ENCODE measurements around the gene ATP10B.

Gene ATP10B

DNA sequence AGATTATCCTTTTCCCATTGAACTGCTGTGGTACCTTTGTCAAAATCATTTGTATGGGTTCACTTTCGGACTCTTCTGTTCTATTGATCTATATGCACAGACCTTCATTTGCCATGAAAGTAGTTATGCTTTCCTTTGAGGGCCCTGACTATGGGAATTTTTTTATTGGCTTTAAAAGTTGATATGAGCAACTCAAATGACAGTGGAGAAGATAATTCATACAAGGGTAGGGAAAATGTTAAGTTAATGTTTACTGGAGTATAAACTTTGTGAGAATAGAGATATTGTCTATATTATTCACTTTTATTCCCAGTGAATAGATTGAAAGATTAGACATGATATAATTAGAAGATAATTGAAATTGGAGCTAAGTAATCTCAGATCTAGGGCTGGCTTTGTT is 94.8 kb downstream of the ATP10B start:
- WGBS, 2 experiments, result 86 to 100% methylated on average over 1 of the region's 1 CpG
- H3K9me3 ChIP-seq (ENCODE audit: control insufficient read depth, low read length), result no peaks in the 10 kb centered on the region
- H3K27me3 ChIP-seq (ENCODE audit: control insufficient read depth, insufficient read depth, low read length, poor library complexity, severe bottlenecking), result no peaks in the 10 kb centered on the region
- H3K27ac ChIP-seq (ENCODE audit: insufficient read depth, low read depth, low read length, poor library complexity, severe bottlenecking), result no peak overlapping the region
- H3K4me1 ChIP-seq (ENCODE audit: control insufficient read depth, insufficient read depth, low read length), result no peaks in the 10 kb centered on the region
- no peaks in the 10 kb centered on the region for H3K36me3 ChIP-seq (ENCODE audit: control insufficient read depth, insufficient read depth, low read length)
- H3K4me3 ChIP-seq (ENCODE audit: insufficient read depth, low read depth, low read length), result no peak overlapping the region

DNA sequence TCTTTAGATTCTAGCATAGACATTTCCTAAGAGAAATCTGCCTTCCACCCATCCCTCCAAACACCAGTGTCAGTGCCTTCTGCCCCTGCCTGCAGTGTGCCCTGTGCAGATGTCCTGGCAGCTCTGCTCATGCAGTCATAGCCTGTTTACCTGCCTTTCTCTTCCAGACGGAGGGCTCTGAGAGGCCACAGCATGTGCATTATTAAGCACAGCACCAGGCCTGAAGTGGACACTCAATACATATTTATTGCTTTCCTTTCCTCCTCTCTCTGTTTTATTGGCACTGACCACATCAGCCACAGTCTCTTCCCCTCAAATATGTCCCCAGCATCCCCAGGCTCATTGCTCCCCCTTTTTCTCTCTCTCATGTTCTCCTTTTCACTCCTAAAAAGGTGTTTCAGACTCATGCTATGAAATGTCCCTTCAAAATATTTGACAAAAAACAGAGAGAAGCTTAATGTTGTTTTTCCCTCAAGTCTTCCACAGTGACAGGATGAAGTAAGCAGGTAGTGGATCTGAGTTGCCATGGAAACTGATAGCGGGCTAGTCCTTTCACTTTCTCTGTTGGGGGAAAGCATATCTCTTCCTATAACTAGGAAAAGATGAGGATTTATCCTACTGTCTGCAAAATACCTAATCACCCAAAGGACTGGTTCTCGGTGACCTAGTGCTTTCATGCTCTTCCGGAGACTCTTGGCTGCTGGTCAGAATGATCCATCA is 100.9 kb downstream of the ATP10B start:
- peaks cover 3% of the 10 kb centered on the region for H3K4me1 ChIP-seq (ENCODE audit: control insufficient read depth, insufficient read depth, low read length)
- no peaks in the 10 kb centered on the region for H3K9me3 ChIP-seq (ENCODE audit: control insufficient read depth, low read length)
- H3K4me3 ChIP-seq (ENCODE audit: insufficient read depth, low read depth, low read length), result no peak overlapping the region
- 84 to 89% methylated on average over 4 of the region's 4 CpGs for WGBS, 2 experiments
- no peak overlapping the region for H3K27ac ChIP-seq (ENCODE audit: insufficient read depth, low read depth, low read length, poor library complexity, severe bottlenecking)
- no peaks in the 10 kb centered on the region for H3K27me3 ChIP-seq (ENCODE audit: control insufficient read depth, insufficient read depth, low read length, poor library complexity, severe bottlenecking)
- no peaks in the 10 kb centered on the region for H3K36me3 ChIP-seq (ENCODE audit: control insufficient read depth, insufficient read depth, low read length)

DNA sequence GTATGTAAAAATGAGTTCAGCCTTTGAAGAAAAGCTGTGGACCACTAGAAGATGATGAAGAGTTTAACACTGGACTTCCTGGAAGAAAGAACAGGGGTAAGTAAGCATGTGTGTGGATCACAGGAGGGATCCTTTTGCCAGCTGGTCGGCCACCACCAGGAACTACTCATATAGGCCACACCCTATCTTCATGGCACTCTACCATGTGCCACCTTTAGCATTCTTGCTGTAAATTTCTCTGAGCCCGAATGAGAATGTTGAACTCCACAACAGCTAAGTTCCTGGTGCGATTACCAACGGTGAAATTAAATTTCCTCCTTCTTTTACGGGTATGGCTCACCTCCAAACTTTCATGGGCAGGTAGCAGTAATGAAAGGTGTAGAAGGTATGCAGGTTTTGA is 102.3 kb downstream of the ATP10B start:
- Histone ChIP-seq H3K9me3 (ENCODE audit: control insufficient read depth, low read length) (no peaks in the 10 kb centered on the region), H3K4me3 (ENCODE audit: insufficient read depth, low read depth, low read length) (no peak overlapping the region), H3K4me1 (ENCODE audit: control insufficient read depth, insufficient read depth, low read length) (peaks cover 3% of the 10 kb centered on the region), H3K27ac (ENCODE audit: insufficient read depth, low read depth, low read length, poor library complexity, severe bottlenecking) (no peak overlapping the region), H3K27me3 (ENCODE audit: control insufficient read depth, insufficient read depth, low read length, poor library complexity, severe bottlenecking) (no peaks in the 10 kb centered on the region), H3K36me3 (ENCODE audit: control insufficient read depth, insufficient read depth, low read length) (no peaks in the 10 kb centered on the region)
- WGBS, 2 experiments, result 90 to 94% methylated on average over 5 of the region's 5 CpGs

DNA sequence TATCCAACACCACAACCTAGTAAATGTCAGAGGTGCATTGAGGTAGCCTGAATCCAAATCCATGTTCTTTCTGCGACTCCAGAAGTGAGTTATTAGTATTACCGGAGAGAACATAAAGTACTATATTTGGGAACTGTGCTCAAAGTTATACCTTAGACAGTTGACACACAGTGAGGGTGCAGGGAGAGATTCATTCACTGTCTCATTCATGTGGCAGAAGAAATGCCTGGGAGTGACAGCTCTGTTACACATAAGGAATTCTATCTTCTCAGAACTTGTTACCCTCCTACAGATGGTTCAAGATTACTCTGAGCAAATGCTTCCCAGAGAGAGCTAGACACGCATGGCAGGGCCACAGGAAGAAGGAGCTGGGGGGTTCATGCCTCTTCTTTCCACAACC is 103.0 kb downstream of the ATP10B start:
- WGBS, 2 experiments, result 95 to 99% methylated on average over 3 of the region's 3 CpGs
- Histone ChIP-seq H3K27me3 (ENCODE audit: control insufficient read depth, insufficient read depth, low read length, poor library complexity, severe bottlenecking) (no peaks in the 10 kb centered on the region), H3K4me1 (ENCODE audit: control insufficient read depth, insufficient read depth, low read length) (peaks cover 3% of the 10 kb centered on the region)

DNA sequence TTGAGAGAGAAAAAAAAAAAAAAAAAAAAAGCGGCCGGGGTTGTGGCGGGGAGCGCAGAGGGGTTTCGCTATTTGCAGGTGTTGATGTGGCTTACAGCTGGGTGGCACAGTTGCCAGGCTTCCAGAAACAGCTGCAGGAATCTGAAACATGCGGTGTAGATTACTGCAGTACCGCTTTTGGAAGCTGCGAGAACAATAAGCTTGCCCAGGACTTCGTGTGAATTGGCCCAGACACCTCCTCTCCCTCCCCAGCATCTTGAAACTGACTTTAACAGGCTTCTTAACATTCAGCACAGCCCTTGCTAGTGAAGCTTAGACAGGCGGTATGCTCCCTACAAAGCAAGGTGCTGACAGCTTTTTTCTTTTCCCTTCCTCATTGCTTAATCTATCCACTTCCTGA is 104.0 kb downstream of the ATP10B start:
- H3K36me3 ChIP-seq (ENCODE audit: control insufficient read depth, insufficient read depth, low read length), result no peaks in the 10 kb centered on the region
- H3K9me3 ChIP-seq (ENCODE audit: control insufficient read depth, low read length), result no peaks in the 10 kb centered on the region
- no peaks in the 10 kb centered on the region for H3K27me3 ChIP-seq (ENCODE audit: control insufficient read depth, insufficient read depth, low read length, poor library complexity, severe bottlenecking)
- no peak overlapping the region for H3K27ac ChIP-seq (ENCODE audit: insufficient read depth, low read depth, low read length, poor library complexity, severe bottlenecking)
- H3K4me3 ChIP-seq (ENCODE audit: insufficient read depth, low read depth, low read length), result no peak overlapping the region
- WGBS, 2 experiments, result 74% methylated on average over 6 to 10 of the region's 10 CpGs
- H3K4me1 ChIP-seq (ENCODE audit: control insufficient read depth, insufficient read depth, low read length), result peaks cover 3% of the 10 kb centered on the region

More for the DNA sequence above, 103.0 kb downstream of the ATP10B start:
- Histone ChIP-seq H3K4me3 (ENCODE audit: insufficient read depth, low read depth, low read length) (no peak overlapping the region), H3K27ac (ENCODE audit: insufficient read depth, low read depth, low read length, poor library complexity, severe bottlenecking) (no peak overlapping the region), H3K9me3 (ENCODE audit: control insufficient read depth, low read length) (no peaks in the 10 kb centered on the region), H3K36me3 (ENCODE audit: control insufficient read depth, insufficient read depth, low read length) (no peaks in the 10 kb centered on the region)

DNA sequence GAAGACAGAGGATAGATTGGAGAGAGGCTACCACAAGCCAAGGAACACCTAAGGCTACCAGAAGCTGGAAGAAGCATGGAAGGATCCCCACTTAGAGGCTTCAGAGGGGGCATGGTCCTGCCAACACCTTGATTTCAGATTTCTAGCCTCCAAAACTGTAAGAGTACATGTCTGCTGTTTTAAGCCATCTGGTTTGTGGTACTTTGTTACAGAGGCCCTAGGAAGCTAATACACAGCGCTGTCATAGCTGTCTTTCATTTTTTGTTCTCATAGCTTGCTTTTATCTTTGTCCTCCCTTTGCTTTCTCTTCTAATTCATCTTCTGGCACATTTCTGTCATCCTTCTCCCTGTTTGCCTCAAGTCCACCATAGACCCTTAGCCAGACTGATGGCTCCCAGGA is 104.5 kb downstream of the ATP10B start:
- Histone ChIP-seq H3K36me3 (ENCODE audit: control insufficient read depth, insufficient read depth, low read length) (no peaks in the 10 kb centered on the region), H3K27ac (ENCODE audit: insufficient read depth, low read depth, low read length, poor library complexity, severe bottlenecking) (no peak overlapping the region), H3K27me3 (ENCODE audit: control insufficient read depth, insufficient read depth, low read length, poor library complexity, severe bottlenecking) (no peaks in the 10 kb centered on the region), H3K4me3 (ENCODE audit: insufficient read depth, low read depth, low read length) (no peak overlapping the region), H3K4me1 (ENCODE audit: control insufficient read depth, insufficient read depth, low read length) (peaks cover 3% of the 10 kb centered on the region), H3K9me3 (ENCODE audit: control insufficient read depth, low read length) (no peaks in the 10 kb centered on the region)
- WGBS, 2 experiments, result 90 to 93% methylated on average over 1 of the region's 1 CpG

DNA sequence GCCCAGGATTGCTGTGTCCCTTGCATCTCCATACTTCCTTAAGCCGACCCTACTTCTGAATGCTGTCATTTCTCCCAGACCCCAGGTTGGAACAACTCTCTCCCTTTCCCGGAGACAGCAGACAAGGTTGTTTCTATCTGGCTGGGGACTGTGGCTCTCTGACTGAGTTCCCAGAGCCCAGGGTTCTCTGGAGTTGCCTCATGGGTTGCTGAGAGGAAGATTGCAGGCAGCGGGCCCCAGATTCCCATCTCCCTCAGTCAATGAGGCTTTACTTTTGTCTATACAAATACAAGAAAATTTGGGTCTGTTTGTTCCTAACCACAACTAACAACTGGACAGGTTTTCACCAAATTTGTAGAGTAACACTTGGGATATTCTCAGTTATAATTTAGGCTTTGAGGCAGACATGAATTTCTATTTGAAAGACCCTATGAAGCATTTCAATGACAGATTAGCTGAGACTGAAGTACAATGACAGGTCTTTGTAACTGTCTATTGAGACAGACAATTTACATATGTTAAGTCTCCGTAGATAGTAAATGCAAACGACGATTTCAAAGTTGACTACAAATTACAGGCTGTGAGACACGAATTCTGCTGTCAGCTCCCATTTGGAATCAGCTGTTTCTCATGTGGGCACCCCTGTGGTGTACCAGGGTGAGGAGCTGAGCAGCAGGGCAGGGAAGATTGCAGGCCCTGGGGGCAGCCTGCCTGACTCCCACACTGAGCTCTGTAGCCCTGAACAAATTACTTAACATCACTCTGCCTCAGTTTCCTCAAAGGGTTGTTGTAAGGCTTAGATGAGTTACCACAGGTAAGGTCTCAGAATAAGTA is 107.5 kb downstream of the ATP10B start:
- Histone ChIP-seq H3K4me1 (ENCODE audit: control insufficient read depth, insufficient read depth, low read length) (peaks cover 3% of the 10 kb centered on the region), H3K4me3 (ENCODE audit: insufficient read depth, low read depth, low read length) (no peak overlapping the region), H3K9me3 (ENCODE audit: control insufficient read depth, low read length) (no peaks in the 10 kb centered on the region), H3K27me3 (ENCODE audit: control insufficient read depth, insufficient read depth, low read length, poor library complexity, severe bottlenecking) (no peaks in the 10 kb centered on the region), H3K27ac (ENCODE audit: insufficient read depth, low read depth, low read length, poor library complexity, severe bottlenecking) (peak overlapping the region; percentile 37), H3K36me3 (ENCODE audit: control insufficient read depth, insufficient read depth, low read length) (no peaks in the 10 kb centered on the region)
- 36 to 40% methylated on average over 7 of the region's 7 CpGs for WGBS, 2 experiments

DNA sequence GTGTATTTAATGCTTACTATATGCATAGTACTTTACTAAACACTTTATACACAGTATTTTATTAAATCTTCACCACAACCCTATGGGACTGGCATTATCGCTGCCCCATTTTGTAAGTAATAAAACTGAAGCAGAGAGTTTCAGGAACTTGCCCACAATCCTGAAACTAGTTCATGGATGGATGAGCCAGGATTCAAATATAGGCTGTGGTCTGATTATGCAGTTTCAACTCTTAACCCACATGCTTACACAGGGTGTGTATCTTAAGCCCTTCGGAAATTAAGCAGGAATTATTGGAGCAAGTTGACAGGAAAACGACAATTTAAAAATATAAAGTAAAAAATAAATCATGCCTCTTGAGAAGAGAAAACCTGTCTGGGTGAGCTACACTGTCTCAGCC is 109.0 kb downstream of the ATP10B start:
- Histone ChIP-seq H3K36me3 (ENCODE audit: control insufficient read depth, insufficient read depth, low read length) (no peaks in the 10 kb centered on the region), H3K27ac (ENCODE audit: insufficient read depth, low read depth, low read length, poor library complexity, severe bottlenecking) (no peak overlapping the region), H3K9me3 (ENCODE audit: control insufficient read depth, low read length) (no peaks in the 10 kb centered on the region), H3K4me3 (ENCODE audit: insufficient read depth, low read depth, low read length) (no peak overlapping the region), H3K27me3 (ENCODE audit: control insufficient read depth, insufficient read depth, low read length, poor library complexity, severe bottlenecking) (no peaks in the 10 kb centered on the region), H3K4me1 (ENCODE audit: control insufficient read depth, insufficient read depth, low read length) (no peaks in the 10 kb centered on the region)
- 73 to 99% methylated on average over 2 to 3 of the region's 3 CpGs for WGBS, 2 experiments

DNA sequence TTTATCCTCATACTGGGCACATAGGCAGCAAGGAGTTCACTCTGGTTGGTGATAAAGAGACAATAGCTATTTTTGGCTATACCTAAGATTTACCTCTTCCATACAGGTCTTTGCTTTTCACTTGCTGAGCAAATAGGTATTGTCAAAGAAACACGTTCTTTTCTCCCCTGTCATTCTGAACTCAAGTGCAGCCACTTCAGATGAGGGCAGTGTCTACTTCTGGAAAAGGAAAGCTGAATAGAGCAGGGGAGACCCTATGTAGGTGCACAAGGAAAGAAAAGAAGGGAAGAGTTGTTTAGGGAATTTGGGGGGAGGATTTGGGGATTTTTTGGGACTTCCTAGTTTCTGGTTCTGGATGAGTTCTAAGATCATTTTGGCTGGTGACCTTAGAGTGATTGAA is 109.6 kb downstream of the ATP10B start:
- no peaks in the 10 kb centered on the region for H3K9me3 ChIP-seq (ENCODE audit: control insufficient read depth, low read length)
- H3K4me1 ChIP-seq (ENCODE audit: control insufficient read depth, insufficient read depth, low read length), result no peaks in the 10 kb centered on the region
- H3K4me3 ChIP-seq (ENCODE audit: insufficient read depth, low read depth, low read length), result no peak overlapping the region
- no peaks in the 10 kb centered on the region for H3K27me3 ChIP-seq (ENCODE audit: control insufficient read depth, insufficient read depth, low read length, poor library complexity, severe bottlenecking)
- H3K36me3 ChIP-seq (ENCODE audit: control insufficient read depth, insufficient read depth, low read length), result no peaks in the 10 kb centered on the region
- no peak overlapping the region for H3K27ac ChIP-seq (ENCODE audit: insufficient read depth, low read depth, low read length, poor library complexity, severe bottlenecking)
- WGBS, 2 experiments, result 81 to 91% methylated on average over 1 of the region's 1 CpG

DNA sequence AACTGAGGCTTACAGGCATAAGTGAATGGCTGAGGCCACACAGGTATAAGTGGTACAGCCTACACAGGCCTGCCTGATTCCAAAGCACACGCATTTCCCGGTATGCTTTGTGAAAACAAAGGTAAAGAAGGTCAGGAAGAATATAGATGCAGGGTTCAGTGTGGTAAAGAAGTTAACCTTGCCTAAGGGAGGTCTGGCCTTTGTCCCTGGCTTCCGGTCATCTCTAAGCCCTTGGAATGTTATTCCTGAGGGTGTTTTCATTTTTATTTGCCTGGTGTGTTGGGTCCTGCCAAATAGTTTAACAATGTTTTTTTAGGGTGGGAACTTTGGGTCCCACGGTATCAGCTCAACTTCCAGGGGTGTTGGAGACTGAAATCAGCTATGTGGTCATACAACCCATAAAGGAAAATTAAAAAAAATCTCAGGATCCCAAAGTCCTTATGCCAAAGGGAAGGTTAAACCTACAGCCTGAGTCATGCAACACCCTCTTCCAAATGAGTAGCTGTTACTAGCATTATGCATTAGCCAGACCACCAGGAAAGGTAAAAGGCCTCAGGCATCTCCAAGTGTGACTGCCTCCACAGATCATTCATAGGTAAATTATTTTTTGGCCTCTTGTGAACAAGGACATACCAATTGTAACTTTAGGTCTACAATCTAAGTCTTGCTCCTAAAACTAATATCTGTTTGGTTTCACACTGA is 124.6 kb downstream of the ATP10B start:
- Histone ChIP-seq H3K4me1 (ENCODE audit: control insufficient read depth, insufficient read depth, low read length) (no peaks in the 10 kb centered on the region), H3K9me3 (ENCODE audit: control insufficient read depth, low read length) (no peaks in the 10 kb centered on the region), H3K4me3 (ENCODE audit: insufficient read depth, low read depth, low read length) (no peak overlapping the region), H3K27me3 (ENCODE audit: control insufficient read depth, insufficient read depth, low read length, poor library complexity, severe bottlenecking) (no peaks in the 10 kb centered on the region), H3K36me3 (ENCODE audit: control insufficient read depth, insufficient read depth, low read length) (no peaks in the 10 kb centered on the region), H3K27ac (ENCODE audit: insufficient read depth, low read depth, low read length, poor library complexity, severe bottlenecking) (no peak overlapping the region)
- 86 to 93% methylated on average over 4 of the region's 4 CpGs for WGBS, 2 experiments
